Measurements from ENCODE around the gene ANXA11.

DNA sequence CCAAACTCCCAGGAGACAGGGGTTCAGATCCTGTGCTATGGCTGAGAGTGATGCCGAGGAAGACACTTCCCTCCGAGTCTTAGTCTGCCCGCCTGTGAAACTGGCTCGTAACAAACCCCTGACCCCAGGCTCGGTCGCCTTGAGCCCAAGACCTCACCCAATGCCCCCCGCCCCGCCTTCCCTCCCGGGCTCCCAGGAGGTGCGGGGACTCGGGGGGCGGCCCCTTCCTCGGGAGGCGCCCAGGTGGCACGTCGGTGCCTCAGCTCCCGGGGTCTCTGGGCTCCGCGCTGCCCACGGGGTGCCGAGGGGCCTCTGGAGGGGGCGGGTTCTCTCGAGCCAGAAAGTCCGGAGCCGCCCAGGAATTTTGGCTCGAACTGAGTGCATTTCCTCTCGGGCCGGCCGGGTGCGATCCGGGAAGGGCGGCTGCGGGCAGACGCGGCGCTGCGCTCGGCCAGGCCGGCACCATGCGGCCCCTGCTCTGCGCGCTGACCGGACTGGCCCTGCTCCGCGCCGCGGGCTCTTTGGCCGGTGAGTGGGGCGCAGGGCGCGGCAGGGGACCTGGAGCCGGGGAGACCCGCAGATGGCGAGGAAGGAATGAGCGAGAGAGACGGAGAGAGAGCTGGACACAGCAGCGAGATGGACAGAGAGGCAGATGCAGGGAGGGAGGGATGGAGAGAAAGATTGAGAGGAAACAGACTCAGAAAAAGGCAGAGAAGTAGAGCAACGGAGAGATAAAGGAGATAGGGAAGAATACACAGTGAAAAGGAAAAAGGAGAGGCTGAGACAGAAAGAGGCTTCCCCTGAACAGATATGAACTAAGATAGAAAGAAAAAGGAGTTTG, 72.8 kb downstream of the ANXA11 start, which contains the start of gene PLAC9:
- TF ChIP-seq, protein P1, sequence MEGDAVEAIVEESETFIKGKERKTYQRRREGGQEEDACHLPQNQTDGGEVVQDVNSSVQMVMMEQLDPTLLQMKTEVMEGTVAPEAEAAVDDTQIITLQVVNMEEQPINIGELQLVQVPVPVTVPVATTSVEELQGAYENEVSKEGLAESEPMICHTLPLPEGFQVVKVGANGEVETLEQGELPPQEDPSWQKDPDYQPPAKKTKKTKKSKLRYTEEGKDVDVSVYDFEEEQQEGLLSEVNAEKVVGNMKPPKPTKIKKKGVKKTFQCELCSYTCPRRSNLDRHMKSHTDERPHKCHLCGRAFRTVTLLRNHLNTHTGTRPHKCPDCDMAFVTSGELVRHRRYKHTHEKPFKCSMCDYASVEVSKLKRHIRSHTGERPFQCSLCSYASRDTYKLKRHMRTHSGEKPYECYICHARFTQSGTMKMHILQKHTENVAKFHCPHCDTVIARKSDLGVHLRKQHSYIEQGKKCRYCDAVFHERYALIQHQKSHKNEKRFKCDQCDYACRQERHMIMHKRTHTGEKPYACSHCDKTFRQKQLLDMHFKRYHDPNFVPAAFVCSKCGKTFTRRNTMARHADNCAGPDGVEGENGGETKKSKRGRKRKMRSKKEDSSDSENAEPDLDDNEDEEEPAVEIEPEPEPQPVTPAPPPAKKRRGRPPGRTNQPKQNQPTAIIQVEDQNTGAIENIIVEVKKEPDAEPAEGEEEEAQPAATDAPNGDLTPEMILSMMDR (IDR thresholded peaks at IDR 0.05), result no peak
- TF ChIP-seq KDM1A (IDR thresholded peaks at IDR 0.05; ENCODE audit: low read depth) (no peak), JUNB (IDR thresholded peaks at IDR 0.05) (no peak), ZFP36 (IDR thresholded peaks at IDR 0.05; ENCODE audit: borderline replicate concordance, partially characterized antibody) (no peak)

Measured in A549 (cell line).